GM12878 (cell line): ENCODE measurements around the gene SLC45A1. TPM values are rescaled to one million over a fixed set of nuclear protein-coding genes. Genes with fewer than 3 reads are reported as not detected.

ENCODE experiments used
- ATAC-seq: fragments of 200-7000 bp; cut with Tn5 transposase; 3 replicates; pipeline ENCODE4 v1.9.1; 2020; ENCODE audit warnings: mild to moderate bottlenecking, moderate library complexity
- BruUV-seq: library from RNA; stranded (reverse); fragments of 400-500 nt; replicated peaks from 2 replicates; lab custom pipeline; 2021; lab: Mats Ljungman, UMichigan
- CTCF ChIA-PET: fragments of 300-600 bp; sonication (Branson Sonifier 250); formaldehyde crosslinking; extraction: SDS; loops from one replicate; lab custom pipeline; 2021; ENCODE audit warnings: inconsistent platforms; lab: Yijun Ruan, JAX
- POLR2A ChIA-PET: fragments of 350-600 bp; formaldehyde crosslinking; extraction: SDS; loops from one replicate; lab custom pipeline; 2021; ENCODE audit warnings: inconsistent platforms; lab: Charles Lee
- RAD21 ChIA-PET: fragments of 300-600 bp; sonication (Branson Sonifier 250); formaldehyde crosslinking; loops from one replicate; lab custom pipeline; 2023; ENCODE audit warnings: antibody characterized with exemption; ENCODE audit not compliant: unreplicated experiment; lab: Charles Lee
- SMC1A ChIA-PET: fragments of 300-600 bp; sonication (Branson Sonifier 250); formaldehyde crosslinking; loops from one replicate; lab custom pipeline; 2023; ENCODE audit not compliant: unreplicated experiment, uncharacterized antibody; lab: Charles Lee
- DNase-seq: peaks from one replicate; pipeline ENCODE4 v3.0.0-alpha.2; 2011; ENCODE audit warnings: low read depth, low spot score
- FAIRE-seq: peaks from 3 replicates; lab custom pipeline; 2011; peaks lifted over from hg19 to GRCh38; lab: Jason Lieb, UNC
- H2AFZ ChIP-seq: 2 replicates; pipeline ENCODE4 v1.6.0; 2011; ENCODE audit warnings: low read depth, low read length, control low read depth; ENCODE audit not compliant: control insufficient read depth
- H3K27ac ChIP-seq: 2 replicates; pipeline ENCODE4 v1.5.1; 2011; ENCODE audit warnings: control low read depth; ENCODE audit not compliant: control insufficient read depth, insufficient read depth
- H3K27me3 ChIP-seq, 2 experiments: replicated peaks in 1 of 2; 2 replicates each; pipeline versions ENCODE4 v1.6.0 to v1.6.1; 2011; ENCODE audit warnings: low read length in 1 of 2; ENCODE audit not compliant: control insufficient read depth in 2 of 2, insufficient read depth in 2 of 2
- H3K36me3 ChIP-seq, 2 experiments: 2 replicates each; pipeline ENCODE4 v1.5.1; 2011; ENCODE audit warnings: low read length in 1 of 2; ENCODE audit not compliant: control insufficient read depth in 2 of 2, insufficient read depth in 2 of 2
- H3K4me1 ChIP-seq: 2 replicates; pipeline ENCODE4 v1.6.1; 2011; ENCODE audit warnings: mild to moderate bottlenecking, low read length, moderate library complexity, mixed read lengths; ENCODE audit not compliant: control insufficient read depth, insufficient read depth
- H3K4me2 ChIP-seq: 2 replicates; pipeline ENCODE4 v1.6.0; 2011; ENCODE audit warnings: control low read depth; ENCODE audit not compliant: control insufficient read depth, insufficient read depth
- H3K4me3 ChIP-seq: fragments of 200-600 bp; sonication (generic); 2 replicates; pipeline ENCODE4 v1.5.1; 2016
- H3K79me2 ChIP-seq: 2 replicates; pipeline ENCODE4 v1.6.0; 2011; ENCODE audit warnings: low read length; ENCODE audit not compliant: control insufficient read depth, insufficient read depth
- H3K9ac ChIP-seq: 2 replicates; pipeline ENCODE4 v1.8.0; 2011; ENCODE audit warnings: low read length, control low read depth, mixed read lengths; ENCODE audit not compliant: control insufficient read depth, insufficient read depth
- H3K9me3 ChIP-seq: replicated peaks from 3 replicates; pipeline ENCODE4 v1.5.1; 2011; ENCODE audit warnings: mild to moderate bottlenecking, low read length; ENCODE audit not compliant: control insufficient read depth, insufficient read depth
- H4K20me1 ChIP-seq: 2 replicates; pipeline ENCODE4 v1.6.0; 2011; ENCODE audit not compliant: control insufficient read depth, insufficient read depth
- BMI1 ChIP-seq: fragments of 450-650 bp; IDR thresholded peaks from 2 replicates; pipeline ENCODE4 v1.6.1; 2016; ENCODE audit warnings: mild to moderate bottlenecking, moderate library complexity, borderline replicate concordance
- CBX3 ChIP-seq: fragments of 200-600 bp; sonication (generic); IDR thresholded peaks from 2 replicates; pipeline ENCODE4 v1.6.1; 2016; ENCODE audit warnings: low read depth, borderline replicate concordance
- CBX5 ChIP-seq: sonication (generic); IDR thresholded peaks from 2 replicates; pipeline ENCODE4 v1.6.1; 2016; ENCODE audit warnings: low read depth, moderate library complexity, mild to moderate bottlenecking, inconsistent platforms
- CHD1 ChIP-seq: IDR thresholded peaks from 2 replicates; pipeline ENCODE4 v1.6.1; 2012; ENCODE audit warnings: low read depth, low read length, improper control_type of control experiment
- EZH2 ChIP-seq: IDR thresholded peaks from 2 replicates; pipeline ENCODE4 v1.6.1; 2012; ENCODE audit warnings: low read depth, mild to moderate bottlenecking, control low read depth, inconsistent platforms, low read length, borderline replicate concordance; ENCODE audit not compliant: control insufficient read depth
- GATAD2B ChIP-seq: fragments of 450-650 bp; conservative IDR thresholded peaks from 2 replicates; pipeline ENCODE4 v1.6.1; 2017; ENCODE audit warnings: low read depth, mild to moderate bottlenecking, moderate library complexity
- HSF1 ChIP-seq: fragments of 150-350 bp; IDR thresholded peaks from 2 replicates; pipeline ENCODE4 v1.6.1; 2014; ENCODE audit warnings: mild to moderate bottlenecking, low read depth, low read length
- IKZF1 ChIP-seq: fragments of 450-650 bp; conservative IDR thresholded peaks from 2 replicates; pipeline ENCODE4 v1.6.1; 2017; ENCODE audit warnings: antibody characterized with exemption, mild to moderate bottlenecking
- MTA2 ChIP-seq: fragments of 450-650 bp; IDR thresholded peaks from 2 replicates; pipeline ENCODE4 v1.6.1; 2016; ENCODE audit warnings: low read depth, mild to moderate bottlenecking, moderate library complexity
- MXI1 ChIP-seq: fragments of 150-350 bp; IDR thresholded peaks from 2 replicates; pipeline ENCODE4 v1.6.1; 2011; ENCODE audit warnings: low read depth, mild to moderate bottlenecking, inconsistent platforms, low read length, improper control_type of control experiment
- NRF1 ChIP-seq: conservative IDR thresholded peaks from 2 replicates; pipeline ENCODE4 v1.6.1; 2011; ENCODE audit warnings: mild to moderate bottlenecking, low read depth, low read length, improper control_type of control experiment
- PAX5 ChIP-seq: IDR thresholded peaks from 2 replicates; pipeline ENCODE4 v1.6.1; 2011; ENCODE audit warnings: low read depth, low read length, borderline replicate concordance
- ZZZ3 ChIP-seq: IDR thresholded peaks from 2 replicates; pipeline ENCODE4 v1.6.1; 2011; ENCODE audit warnings: low read depth; ENCODE audit not compliant: control insufficient read depth, insufficient read length
- WGBS: methylation state at CpG from one replicate; pipeline ENCODE4 v1.1.6; 2016; ENCODE audit warnings: low lambda C conversion rate; ENCODE audit not compliant: insufficient replicate concordance, insufficient coverage; ENCODE audit errors: missing lambda C conversion rate; 5-methylcytosine and 5-hydroxymethylcytosine counted together
- in situ Hi-C: fragments of 300-500 bp; cut with MboI; formaldehyde crosslinking; loops from 9 replicates; pipeline ENCODE4 v1.14.3; 2018; ENCODE audit warnings: mixed read lengths
- intact Hi-C: fragments of 100-400 bp; cut with micrococcal nuclease; formaldehyde crosslinking; loops from one replicate; pipeline ENCODE4 v1.14.2; 2022; ENCODE audit not compliant: unreplicated experiment
- polyA plus RNA-seq, 11 experiments: library from polyadenylated mRNA; depleted of rRNA in 4 of 11; unstranded in 6 of 11; stranded (reverse) in 5 of 11; fragments of >200 nt; fragmentation: Nextera tagmentation in 4 of 11; fragmentation: Illumina TruSeq in 1 of 11; extraction: Ambion mirVana in 4 of 11; extraction: Trizol in 1 of 11; gene quantifications; 1 replicate in 1 of 11; 2 replicates in 10 of 11; pipeline versions ENCODE4 v1.2.1 to v1.2.3, GENCODE V29; 2011 to 2016; ENCODE audit warnings: inconsistent platforms in 2 of 11, missing spikeins in 2 of 11, low read depth in 1 of 11
- total RNA-seq, 4 experiments: library from RNA; depleted of rRNA in 3 of 4; stranded (reverse); fragments of >200 nt in 3 of 4; fragmentation: Illumina TruSeq in 1 of 4; extraction: Trizol in 1 of 4; gene quantifications; 2 replicates each; pipeline versions ENCODE4 v1.2.1 to v1.2.3, GENCODE V29; 2013 to 2021
- TF ChIP-seq, protein P1 (sequence below): IDR thresholded peaks from 2 replicates; pipeline ENCODE4 v1.6.1; 2011; ENCODE audit warnings: mild to moderate bottlenecking, low read depth, low read length, moderate library complexity; ENCODE audit not compliant: insufficient replicate concordance

The SLC45A1 gene
- total and polyA plus RNA-seq, 10 of the 15 experiments (the other 5 are each of a cell fraction or from before 2014, with no cell fraction given), result 0.07 to 0.23 (median 0.13) TPM; not detected in 6

DNA sequence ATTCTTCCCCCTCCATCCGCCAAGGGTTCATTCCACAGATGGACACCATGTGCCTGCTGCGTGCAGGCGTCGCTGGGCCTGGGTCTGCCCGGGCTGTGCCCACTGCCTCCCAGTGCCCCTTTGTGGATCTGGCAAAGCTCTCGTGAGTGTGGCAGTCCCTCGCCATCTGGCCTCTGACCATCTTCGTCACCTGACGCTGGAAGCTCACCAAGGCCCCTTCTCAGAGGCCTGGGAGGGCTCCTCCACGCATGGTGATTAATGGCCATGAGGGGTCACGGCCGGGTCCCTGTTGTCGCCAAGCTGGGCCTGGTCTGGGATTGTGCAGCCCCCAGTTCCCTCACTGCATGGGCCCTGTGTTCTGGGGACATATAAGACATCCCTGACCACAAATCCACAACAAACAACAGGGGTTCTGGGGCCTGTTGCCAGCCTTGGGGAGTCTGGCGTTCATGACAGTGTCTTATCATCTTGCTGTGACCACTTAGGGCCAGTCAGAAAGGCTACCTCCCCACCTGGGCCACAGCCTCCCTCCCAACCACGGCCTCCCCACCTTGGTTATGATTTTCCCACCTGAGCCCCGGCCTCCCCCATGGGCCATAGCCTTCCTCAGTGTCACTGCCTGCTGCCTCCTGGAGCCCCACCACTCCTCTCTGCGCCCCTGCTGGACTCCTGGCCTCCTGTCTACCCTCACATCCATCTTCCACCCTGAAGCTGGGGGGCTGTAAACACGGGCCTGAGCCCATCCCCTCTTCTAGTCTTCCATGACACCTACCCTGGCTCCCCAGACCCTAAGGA, 27.9 kb downstream of the SLC45A1 start:
- BruUV-seq, result no TSS peak
- no peak for ATAC-seq
- no peak overlapping the region for H3K27ac ChIP-seq
- ChIA-PET SMC1A (interaction anchor here (1.2 to 1.9 kb wide), 3 partner anchors 329 to 331 kb away, joined by 3 to 9 read pairs (median 5); no protein-coding TSS in a partner anchor), RAD21 (no interaction called here), POLR2A (no interaction called here), CTCF (interaction anchor here (1.0 to 2.2 kb wide), 3 partner anchors 331 to 370 kb away, joined by 3 to 11 read pairs (median 7); no protein-coding TSS in a partner anchor)
- H3K4me3 ChIP-seq, result no peak overlapping the region
- TF ChIP-seq GATAD2B (no peak), PAX5 (no peak), CBX5 (no peak), NRF1 (no peak), BMI1 (no peak), ZZZ3 (no peak), IKZF1 (no peak), MTA2 (no peak), CHD1 (no peak), MXI1 (no peak), HSF1 (no peak), EZH2 (no peak), CBX3 (no peak)
- TF ChIP-seq, protein P1, sequence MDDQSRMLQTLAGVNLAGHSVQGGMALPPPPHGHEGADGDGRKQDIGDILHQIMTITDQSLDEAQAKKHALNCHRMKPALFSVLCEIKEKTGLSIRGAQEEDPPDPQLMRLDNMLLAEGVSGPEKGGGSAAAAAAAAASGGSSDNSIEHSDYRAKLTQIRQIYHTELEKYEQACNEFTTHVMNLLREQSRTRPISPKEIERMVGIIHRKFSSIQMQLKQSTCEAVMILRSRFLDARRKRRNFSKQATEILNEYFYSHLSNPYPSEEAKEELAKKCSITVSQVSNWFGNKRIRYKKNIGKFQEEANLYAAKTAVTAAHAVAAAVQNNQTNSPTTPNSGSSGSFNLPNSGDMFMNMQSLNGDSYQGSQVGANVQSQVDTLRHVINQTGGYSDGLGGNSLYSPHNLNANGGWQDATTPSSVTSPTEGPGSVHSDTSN, result no peak
- H3K36me3 ChIP-seq, result no peaks in the 10 kb centered on the region
- intact Hi-C loops, result loop anchor here (10.0 kb wide), 1 partner anchor 681 kb away; no protein-coding TSS in a partner anchor
- H3K27me3 ChIP-seq, result no peaks in the 10 kb centered on the region
- DNase-seq, result no peak
- no peak overlapping the region for H3K9ac ChIP-seq
- H3K4me2 ChIP-seq, result no peak overlapping the region
- H4K20me1 ChIP-seq, result no peaks in the 10 kb centered on the region
- H3K79me2 ChIP-seq, result no peaks in the 10 kb centered on the region
- no peak overlapping the region for H2AFZ ChIP-seq
- no peak for FAIRE-seq
- H3K9me3 ChIP-seq, result no peaks in the 10 kb centered on the region
- WGBS, result 36% methylated on average over 18 of the region's 18 CpGs
- H3K4me1 ChIP-seq, result no peaks in the 10 kb centered on the region
- in situ Hi-C loops, result loop anchor here (10.0 kb wide), 1 partner anchor 331 kb away; no protein-coding TSS in a partner anchor
